GM19467 (cell line): ENCODE results near the gene TMEM164.
"Not testable (repeated sequence)": the region's sequence is repeated elsewhere in the genome, so short reads cannot be mapped to it uniquely, and the experiment has no call there.

ENCODE experiments used
- ATAC-seq: cut with Tn5 transposase; IDR thresholded peaks from one replicate; pipeline ENCODE4 v1.9.1; 2021; ENCODE audit warnings: mild to moderate bottlenecking, moderate library complexity; ENCODE audit not compliant: unreplicated experiment

TMEM164 gene

GRCh38 chrX:110002300-110003166 lies at the start of gene TMEM164:
TSS of gene TMEM164 (plus strand) at chrX:110003114. CDS start at chrX:110003775, 661 bp downstream.
- ATAC-seq = peak; percentile 76

- no peak for ATAC-seq
These were observed 48.6 kb upstream of the TMEM164 start for GRCh38 chrX:109954333-109954732.

GRCh38 chrX:109954955-109955354 lies 48.0 kb upstream of the TMEM164 start:
- ATAC-seq = no peak

GRCh38 chrX:109958266-109958665 lies 44.6 kb upstream of the TMEM164 start:
- no peak for ATAC-seq

- no peak for ATAC-seq
These were observed 43.5 kb upstream of the TMEM164 start for GRCh38 chrX:109959356-109959871.

- ATAC-seq = no peak
These were observed 38.5 kb upstream of the TMEM164 start for GRCh38 chrX:109964390-109964789.

- no peak for ATAC-seq
These were observed 36.7 kb upstream of the TMEM164 start for GRCh38 chrX:109966246-109966645.

- ATAC-seq = no peak
These were observed 35.8 kb upstream of the TMEM164 start for GRCh38 chrX:109967156-109967555.

- not testable (repeated sequence) for ATAC-seq
These were observed 32.1 kb upstream of the TMEM164 start for GRCh38 chrX:109970841-109971240.

- ATAC-seq = no peak
These were observed 27.8 kb upstream of the TMEM164 start for GRCh38 chrX:109974906-109975655.

- not testable (repeated sequence) for ATAC-seq
These were observed 17.7 kb upstream of the TMEM164 start for GRCh38 chrX:109985210-109985609.

GRCh38 chrX:109987884-109988283 lies 15.0 kb upstream of the TMEM164 start:
- ATAC-seq = no peak

- no peak for ATAC-seq
These were observed 12.2 kb upstream of the TMEM164 start for GRCh38 chrX:109990582-109991276.

- no peak for ATAC-seq
These were observed 10.7 kb upstream of the TMEM164 start for GRCh38 chrX:109992203-109992602.

GRCh38 chrX:109995155-109995554 lies 7.8 kb upstream of the TMEM164 start:
- no peak for ATAC-seq

- ATAC-seq = no peak
These were observed 5.0 kb upstream of the TMEM164 start for GRCh38 chrX:109997786-109998452.

- ATAC-seq = no peak
These were observed 2.9 kb upstream of the TMEM164 start for GRCh38 chrX:110000000-110000399.

- no peak for ATAC-seq
These were observed 1.8 kb upstream of the TMEM164 start for GRCh38 chrX:110000847-110001713.

GRCh38 chrX:110001740-110002299 lies 1.1 kb upstream of the TMEM164 start:
- ATAC-seq = no peak
